HG03342 (cell line): ENCODE data around the gene PCID2.

Source experiments
- ATAC-seq: cut with Tn5 transposase; IDR thresholded peaks from one replicate; pipeline ENCODE4 v1.9.1; 2021; ENCODE audit warnings: mild to moderate bottlenecking, moderate library complexity; ENCODE audit not compliant: unreplicated experiment

PCID2 gene

DNA sequence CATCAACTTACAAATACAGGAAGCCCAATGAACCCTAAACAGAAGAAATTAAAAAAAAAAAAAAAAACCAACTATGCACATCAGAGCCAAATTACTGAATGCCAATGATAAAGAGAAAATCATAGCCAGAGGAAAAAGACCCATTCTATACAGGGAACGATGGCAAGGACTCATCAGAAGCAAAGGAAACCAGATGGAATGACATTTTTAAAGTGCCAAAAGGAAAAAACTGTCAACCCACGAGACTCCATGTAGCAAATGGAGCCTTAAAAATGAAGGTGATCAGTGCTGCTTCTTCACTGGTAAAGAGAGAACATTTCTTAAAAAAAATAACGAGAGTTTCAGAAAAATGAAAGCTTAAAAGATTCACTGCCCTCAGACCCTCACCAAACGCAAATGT lies 18.3 kb downstream of the PCID2 start:
- no peak for ATAC-seq

DNA sequence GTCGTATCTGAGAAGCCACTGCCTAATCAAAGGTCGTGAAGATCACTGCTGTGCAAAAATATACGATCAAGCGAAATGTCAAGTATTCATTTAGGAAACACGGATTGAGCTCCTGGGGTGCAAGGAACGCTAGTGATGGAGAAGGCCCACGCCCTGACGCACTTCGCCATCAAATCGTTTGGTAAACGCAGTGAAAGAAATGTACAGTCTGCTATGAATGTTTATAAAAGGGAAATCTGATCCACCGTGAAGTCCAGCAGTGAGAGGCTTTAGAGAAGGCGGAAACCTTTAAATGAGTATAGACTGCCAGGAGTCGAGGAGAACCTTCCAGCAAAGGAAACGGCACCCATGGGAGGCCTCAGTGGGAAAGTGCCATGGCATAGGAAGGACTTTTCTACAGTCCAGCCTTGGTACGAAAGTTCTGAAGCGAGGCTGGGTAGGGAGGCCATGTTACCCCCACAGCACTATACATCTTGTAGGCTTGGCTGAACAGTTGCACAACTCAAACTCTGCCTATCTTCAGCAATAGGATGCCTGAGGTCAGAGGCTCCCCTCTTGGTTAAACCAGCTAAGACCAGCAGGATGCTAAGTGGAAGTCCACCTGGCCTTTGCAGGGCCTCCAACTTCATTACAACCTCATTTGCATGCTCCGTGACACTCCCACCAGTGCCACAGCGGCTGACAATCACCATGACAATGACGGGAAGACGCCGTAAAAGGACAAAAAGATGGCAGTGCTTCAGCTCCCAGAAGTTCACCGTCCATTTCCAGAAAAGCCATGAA lies 20.4 kb downstream of the PCID2 start:
- ATAC-seq = no peak

DNA sequence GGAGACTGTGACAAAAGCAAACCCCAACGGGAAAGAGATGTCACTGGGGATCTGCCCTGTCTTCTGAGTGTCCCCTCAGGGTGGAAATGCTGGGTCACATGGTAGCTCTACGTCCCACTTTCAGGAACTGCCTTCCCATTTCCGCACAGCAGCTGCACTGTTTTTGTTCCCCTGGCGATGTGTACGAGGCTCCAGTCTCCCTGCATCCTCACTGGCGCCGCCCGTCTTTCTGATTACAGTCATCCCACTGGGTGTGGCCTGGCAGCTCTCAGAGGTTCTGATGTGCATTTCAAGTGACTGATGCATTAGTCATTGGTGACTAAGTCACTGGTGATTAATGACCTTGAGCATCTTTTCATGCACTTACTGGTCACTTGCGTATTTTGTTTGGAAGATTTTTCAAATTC lies 21.2 kb downstream of the PCID2 start:
- no peak for ATAC-seq

DNA sequence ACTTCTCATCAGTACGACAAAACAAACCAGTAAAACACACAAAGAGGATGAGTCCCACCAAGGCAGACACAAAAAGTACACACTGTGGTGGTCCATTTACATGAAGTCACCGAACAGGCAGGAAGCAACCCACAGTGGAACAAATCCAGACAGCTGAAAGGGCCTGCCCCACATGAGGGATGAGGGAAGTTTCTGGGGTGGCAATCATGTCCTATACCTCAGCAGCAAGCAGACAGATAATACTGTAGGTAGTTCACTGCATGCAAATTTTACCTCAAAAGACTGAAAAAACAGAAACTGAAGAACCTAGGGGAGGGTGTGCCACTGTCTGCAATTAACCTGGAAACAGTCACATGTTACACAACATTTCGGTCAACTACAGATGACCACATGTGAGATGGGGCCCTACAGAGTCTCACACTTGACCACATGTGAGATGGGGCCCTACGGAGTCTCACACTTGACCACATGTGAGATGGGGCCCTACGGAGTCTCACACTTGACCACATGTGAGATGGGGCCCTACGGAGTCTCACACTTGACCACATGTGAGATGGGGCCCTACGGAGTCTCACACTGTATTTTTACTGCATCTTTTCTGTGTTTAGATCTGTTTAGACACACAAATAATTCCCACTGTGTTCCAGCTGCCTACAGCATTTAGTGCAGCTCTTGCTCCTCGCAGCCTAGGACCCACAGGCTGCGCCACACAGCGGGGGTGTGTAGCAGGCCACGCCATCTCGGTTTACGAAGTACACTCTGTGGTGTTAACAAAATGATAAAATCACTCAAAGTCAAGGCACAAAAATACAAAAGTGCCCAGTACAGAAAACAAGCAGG lies 22.2 kb downstream of the PCID2 start:
- ATAC-seq = peak; percentile 79

DNA sequence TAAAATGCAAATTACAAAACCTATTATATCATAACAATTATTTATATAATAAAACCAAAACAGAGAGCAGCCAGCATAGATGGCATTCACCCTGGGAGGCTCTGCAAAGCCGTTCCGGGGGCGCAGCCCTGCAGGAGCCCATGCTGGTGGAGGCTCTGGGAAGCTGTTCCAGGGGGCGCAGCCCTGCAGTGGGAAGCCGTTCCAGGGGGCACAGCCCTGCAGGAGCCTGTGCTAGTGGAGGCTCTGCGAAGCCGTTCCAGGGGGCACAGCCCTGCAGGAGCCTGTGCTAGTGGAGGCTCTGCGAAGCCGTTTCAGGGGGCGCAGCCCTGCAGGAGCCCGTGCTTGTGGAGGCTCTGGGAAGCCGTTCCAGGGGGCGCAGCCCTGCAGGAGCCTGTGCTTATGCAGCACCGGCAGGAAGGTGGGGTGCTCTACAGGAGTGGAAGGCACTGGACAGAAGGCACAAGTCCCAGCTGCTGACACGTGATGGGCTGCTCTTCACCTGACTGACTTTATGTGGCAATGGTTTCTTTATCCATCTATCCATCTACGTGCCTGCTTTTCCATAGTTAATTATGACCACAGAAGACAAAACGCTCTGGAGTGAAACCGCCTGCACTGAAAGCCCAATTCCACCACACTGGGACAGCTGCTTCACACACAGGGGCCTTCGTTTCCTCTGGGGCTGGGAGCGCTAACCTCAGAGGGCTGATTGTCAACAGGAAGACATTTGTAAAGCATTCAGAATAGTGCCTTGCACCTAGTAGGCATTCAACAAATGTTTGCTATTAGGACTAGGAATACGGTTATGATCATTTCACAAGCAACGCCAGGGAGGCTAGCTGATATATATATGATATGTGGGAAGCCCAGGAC lies 23.7 kb downstream of the PCID2 start:
- ATAC-seq = no peak

DNA sequence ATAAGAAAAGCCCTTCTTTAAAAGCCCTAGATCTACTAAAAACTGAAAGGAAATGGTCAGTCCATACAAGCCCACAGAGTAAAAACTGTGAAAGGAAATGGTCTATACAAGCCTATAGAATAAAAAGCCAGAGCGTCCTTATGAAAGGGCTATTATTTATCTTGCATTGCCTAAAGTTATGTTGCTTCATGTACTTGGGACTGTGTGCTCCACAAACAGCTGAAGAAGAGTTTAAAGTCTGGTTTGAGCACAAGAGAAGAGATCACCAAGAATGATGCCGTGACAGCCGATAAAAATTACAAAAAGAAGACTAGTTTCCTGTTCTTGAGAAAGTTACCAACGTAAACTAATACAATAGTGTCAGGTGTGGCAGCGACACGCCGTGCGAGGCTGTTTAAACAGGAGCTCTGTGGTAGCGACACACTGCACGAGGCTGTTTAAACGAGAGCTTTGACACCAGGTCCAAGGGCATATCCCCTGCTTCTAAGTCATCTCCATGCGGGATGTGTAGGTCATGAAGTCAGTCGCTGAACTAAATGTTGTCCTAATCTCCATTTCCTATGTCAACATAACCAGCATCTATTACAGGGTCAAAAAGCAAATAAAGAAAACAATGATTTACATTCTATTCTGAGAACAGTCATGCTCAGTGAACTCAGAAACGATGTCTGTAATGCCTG lies 24.9 kb downstream of the PCID2 start:
- ATAC-seq = no peak

DNA sequence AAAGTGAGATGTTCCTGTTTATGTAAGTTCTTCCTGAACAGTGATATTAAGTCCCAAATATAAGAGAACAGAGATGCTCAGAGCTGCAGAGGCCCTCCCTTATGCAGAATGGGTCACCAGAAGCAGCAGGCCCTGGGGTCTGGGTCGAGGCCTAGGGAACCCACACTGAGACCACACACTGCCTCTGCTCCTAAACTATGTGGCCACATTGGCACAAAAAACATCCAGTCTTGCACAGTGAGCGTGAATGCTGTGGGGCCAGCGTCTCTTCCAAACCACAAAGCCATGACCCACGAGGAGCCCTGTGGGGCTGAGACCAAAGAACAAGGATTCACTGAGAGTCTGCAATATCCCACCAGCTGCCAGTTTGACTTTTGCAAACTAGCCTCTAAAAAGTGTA lies 26.4 kb downstream of the PCID2 start:
- no peak for ATAC-seq

DNA sequence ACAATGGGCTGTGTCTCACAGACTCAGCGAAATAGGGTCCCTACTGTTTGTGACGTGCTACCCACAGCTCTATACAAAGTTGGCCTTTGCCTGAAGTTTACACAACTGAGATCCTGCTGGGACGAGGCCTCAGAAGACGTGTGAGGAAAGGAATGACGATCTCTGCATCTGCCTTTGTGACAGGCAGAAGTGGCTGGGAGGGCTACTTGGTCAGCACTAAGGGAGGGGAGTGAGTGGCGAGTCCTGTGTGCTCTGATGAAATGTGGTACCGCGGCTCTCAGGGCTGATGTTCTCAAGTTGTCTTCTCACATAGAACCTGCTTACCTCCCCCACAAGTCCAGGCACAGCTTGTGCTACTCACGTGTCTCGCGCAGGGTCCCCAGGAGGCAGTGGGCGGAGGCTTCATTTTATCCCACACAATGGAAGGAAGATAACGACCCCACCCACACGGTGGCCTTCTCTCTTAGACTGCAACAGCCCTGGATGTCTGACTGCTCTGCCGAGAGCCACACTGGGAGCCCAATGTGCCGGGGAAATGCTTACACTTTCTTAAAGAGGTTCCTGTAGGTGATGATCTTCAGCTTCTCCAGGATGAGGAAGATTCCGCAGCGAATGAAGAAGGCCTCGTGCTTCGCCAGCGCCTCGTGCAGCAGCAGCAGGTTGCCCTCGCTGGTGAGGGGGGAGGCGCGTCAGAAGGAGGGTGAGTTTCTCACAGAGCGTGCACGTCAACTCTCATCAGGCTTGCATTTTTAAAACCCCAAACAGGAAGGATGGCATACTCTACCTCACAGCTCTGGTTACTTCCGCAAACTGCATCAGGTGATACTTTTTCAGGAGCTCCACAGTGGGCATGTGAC lies 28.9 kb downstream of the PCID2 start:
- no peak for ATAC-seq

DNA sequence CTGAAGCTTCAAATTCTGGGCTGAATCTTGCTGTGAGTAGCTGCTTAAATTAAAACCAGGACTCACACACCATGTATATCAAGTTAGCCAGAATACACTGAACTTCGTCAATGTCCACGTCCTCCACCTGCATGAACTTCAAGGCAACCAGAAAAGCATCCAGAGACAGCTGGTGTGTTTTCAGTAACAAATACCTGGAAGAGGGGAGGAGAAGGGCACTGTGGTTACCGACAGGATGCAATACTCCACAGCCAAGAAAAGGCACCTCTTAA lies 29.6 kb downstream of the PCID2 start:
- no peak for ATAC-seq

DNA sequence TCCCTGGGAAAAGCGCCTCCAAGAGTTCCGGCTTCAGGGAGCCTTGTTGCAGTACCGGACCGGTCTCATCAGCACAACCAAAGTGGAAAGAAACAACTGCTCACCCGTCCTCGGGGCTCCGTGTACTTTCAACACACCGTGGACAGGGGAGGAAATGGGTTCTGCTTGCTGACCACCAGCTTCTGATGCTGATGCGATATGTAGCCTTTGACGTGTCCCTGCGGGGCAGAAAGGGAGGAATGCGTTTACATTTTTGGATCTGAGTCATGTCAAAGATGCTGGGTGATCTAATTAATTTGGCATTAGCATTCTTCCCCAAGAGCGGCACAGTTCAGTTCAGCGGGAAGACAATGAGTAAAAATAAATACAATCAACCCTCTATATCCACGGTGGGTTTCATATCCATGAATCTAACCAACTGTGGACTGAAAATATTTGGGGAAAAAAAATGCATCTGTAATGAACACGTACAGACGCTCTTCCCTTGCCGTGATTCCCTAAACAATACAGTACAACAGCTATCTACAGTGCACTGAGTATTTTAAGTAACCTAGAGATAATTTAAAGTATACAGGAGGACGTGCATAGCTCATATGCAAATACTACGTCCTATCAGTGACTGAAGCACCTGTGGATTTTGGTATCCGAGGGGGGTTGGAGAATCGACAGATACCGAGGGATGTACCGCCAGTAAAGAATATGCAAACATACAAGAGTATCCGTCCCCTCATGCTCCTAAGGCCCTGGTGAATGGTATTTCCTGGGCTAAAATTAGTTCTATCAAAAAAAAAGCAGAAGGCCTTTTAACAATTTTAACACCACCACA lies 30.2 kb downstream of the PCID2 start:
- no peak for ATAC-seq

DNA sequence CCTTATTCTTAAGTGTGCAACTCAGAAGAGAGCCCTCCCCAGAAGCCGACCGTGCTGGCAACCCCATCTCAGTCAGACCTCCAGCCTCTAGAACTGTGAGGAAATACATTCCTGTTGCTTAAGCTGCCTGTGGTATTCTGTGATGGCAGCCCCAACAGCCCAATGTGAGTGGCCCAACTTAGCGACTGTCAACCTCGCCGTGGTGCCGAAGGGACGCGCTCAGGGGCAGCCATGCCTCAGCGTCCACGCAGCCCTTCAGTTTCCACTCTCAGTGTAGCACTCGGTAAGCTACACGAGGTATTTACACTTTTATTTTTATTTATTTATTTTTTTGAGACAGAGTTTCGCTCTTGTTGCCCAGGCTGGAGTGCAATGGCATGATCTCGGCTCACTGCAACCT lies 31.6 kb downstream of the PCID2 start:
- ATAC-seq = no peak

DNA sequence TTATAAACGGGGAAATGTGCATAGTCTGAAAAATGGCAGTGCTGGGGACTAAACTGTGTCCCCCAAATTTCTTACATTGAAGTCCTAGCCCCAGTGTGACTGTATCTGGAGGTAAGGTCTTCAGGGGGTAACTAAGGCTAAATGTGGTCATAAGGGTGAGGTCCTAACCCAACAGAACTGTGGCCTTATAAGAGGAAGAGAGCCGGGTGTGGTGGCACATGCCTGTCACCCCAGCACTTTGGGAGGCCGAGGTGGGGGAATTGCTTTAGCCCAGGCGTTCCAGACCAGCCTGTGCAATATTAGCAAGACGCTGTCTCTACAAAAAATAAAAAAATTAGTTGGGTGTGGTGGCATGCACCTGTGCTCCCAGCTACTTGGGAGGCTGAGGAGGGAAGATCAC lies 32.2 kb downstream of the PCID2 start:
- ATAC-seq = no peak

DNA sequence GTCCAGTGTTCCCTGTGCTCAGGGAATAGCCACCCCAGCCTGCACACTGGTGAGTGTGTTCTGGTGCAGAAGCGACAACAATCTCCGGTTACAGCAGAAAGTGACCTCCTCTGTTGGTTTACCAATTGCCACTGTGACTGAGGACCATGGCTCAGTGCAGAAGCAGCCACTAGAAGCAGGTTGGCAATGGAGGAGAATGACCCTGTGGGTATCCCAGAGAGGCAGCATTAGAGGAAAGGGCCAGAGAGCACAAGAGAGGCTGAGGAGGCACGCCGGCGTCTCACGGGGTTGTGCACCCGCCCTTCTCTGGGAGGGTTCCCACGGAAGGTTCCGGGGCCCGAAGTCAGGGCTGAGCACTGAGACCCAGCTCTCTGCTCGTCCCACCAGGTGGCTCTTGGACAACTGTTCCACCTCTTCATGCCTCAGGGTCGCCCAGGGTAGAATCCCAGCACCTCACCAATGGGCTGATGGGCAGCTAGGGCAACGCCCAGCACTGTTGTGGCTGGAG lies 36.0 kb downstream of the PCID2 start:
- ATAC-seq = no peak

DNA sequence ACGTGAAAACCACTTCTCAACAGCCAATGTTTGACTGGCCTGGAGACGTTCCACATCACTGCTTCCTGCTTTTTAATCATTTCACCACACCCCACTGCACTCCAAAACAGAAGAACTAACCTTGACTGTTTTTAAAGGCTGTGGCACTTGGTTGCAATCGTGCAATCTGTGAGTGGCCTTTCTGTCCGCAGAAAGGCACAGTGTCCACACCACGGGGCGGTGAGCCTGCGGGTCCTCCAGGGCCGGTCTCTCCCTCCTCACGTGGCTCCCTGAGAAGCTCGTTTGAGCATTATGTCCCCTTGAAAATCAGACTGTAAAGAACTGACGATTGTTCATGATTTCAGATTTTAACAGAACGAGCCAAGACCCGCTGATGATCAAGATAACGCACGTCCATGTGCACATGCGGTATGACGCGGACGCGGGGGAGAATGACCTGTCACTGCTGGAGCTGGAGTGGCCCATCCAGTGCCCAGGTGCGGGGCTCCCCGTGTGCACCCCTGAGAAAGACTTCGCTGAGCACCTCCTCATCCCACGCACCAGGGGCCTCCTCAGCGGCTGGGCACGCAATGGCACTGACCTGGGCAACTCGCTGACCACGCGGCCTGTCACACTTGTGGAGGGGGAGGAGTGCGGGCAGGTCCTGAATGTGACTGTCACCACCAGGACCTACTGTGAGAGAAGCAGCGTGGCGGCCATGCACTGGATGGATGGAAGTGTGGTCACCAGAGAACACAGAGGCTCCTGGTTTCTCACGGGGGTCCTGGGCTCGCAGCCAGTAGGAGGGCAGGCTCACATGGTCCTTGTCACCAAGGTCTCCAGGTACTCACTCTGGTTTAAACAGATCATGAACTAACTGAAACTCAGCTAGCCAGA lies 37.0 kb downstream of the PCID2 start:
- ATAC-seq = no peak

DNA sequence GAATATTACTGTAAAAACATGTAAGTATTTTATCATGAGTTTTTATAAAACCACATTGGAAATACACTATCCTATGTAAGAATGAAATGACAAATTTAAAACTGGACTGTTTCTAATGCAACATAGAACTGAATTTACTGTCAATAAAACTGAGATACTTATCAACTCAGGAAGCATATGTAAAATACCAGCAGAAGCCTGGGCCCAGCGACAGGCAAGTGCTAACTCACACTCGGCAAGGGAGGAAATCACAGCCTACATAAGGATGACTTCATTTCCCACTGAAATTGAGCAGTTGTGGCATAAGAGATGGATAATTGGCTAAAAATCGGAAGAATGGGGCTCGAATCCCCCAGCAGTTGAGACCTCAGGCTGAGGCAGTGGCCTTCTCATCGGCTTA lies 38.0 kb downstream of the PCID2 start:
- ATAC-seq = no peak

DNA sequence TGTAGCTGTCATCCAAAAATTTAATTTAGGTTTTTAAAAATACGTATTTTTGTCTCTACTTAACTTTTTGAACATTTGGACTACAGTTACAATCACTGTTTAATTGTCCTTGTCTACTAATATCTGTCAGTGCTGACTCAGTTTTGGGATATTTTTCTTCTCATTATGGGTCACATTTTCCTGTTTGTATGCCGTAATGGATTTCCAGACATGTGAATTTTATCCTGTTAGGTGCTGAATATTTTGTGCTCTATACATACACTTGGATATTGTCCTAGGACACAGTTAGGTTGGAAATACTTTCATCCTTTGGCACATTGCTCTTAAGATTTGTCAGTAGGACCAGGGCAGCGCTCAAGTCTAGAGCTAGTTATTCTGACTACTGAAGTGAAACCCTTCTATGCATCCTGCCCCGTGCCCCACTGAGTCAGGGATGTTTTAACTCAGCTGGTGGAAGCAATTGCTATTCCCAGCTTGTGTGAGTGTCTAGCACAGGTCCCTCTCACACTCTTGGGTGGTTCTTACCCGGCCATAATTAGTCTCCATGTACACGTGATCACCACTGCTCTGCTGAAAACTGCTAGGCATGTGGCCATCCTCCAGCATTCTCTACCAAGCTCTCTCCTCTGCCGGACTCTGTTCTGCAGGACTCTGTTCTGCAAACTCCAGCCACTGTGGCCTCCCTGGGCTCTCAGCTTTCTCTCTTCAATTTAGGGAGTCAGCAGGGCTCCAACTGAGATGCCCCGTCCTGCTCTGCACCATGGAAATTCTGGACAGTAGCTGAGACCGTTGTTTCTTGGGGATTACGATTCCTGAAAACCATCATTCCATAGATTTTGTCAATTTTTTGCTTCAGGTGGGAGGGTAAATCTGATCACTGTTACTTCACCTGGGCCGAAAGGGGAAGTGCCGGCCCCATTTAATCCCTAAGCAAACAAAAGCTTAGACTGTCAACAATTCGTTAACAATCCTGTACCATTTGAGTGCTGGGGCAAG lies 38.9 kb downstream of the PCID2 start:
- ATAC-seq = no peak

DNA sequence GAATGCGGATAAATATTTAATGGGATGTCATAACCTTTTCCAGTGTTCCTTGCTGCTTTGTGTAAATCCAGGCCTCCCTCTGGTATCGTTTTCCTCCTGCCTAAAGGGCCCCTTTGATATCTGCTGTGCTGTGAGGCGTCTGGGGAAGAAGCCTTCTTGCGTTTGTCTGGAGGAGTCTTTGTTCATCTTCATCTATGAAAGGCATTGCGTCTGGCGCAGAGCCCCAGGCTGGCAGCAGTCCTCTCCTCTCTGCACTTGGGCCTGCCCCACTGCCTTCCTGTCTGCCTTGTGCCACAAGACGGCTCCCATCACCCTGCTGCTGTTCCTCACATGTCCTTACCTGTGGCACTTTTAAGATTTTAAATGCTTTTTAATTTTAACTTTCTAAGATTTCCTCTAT lies 40.3 kb downstream of the PCID2 start:
- ATAC-seq = no peak
